ENCODE data around the gene DIAPH3.
A peak's percentile ranks its signal among the peaks of the same experiment; 100 is the strongest.

DIAPH3 gene

GRCh38 chr13:59770451-59770850 lies 393.3 kb downstream of the DIAPH3 start:
- no peak for DNase-seq

DNA sequence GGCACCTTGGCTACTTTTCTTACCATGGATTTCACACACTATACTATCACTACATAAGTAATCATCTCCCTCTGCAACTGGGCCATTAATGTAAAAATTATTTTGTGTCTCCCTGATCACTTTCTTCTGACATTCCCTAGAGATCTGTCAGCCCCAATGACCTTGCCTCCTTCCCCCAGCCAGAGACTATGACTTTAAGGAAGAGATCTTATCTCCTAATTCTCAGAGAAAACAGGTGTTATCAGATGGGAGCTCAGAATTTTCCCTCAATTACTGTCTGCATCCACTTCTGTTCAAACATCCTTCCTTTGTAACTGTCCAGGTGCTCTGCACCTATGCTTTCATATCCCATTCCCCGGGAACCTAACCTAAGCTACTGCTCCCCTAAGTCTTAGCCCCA lies 397.5 kb downstream of the DIAPH3 start:
- no peak for DNase-seq

DNA sequence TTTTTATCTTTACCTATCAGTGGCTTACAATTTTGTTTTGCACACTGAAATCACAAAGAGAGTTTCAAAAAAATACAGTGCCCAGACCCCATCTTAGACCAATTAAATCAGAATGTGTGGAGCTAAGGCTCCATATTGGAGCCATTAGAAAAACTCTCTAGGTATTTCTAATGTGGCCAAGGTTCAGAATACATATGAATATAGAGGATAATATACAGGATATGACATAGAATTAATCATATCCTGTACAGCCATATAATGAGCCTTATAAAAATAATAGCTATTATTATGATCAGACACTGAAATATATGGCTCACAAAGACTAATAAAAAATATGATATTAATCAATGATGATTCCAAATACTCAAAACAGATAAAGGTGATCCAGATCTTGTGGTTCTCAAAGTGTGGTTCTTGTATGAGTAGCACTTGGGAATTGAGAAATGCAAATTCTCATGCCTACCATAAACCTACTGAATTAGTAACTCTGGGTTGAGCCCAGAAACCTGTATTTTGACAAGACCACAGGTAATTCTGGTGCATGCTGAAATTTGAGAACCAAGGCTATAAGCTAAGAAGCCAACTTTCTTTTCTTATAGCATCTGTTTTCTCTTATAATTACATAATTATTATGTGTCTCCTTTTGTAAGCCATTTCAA lies 408.0 kb downstream of the DIAPH3 start:
- no peak for DNase-seq

- DNase-seq: no peak
Measured at GRCh38 chr13:59754411-59754810, 409.3 kb downstream of the DIAPH3 start.

GRCh38 chr13:59750860-59751259 lies 412.9 kb downstream of the DIAPH3 start:
- DNase-seq: no peak

GRCh38 chr13:59748046-59748445 lies 415.7 kb downstream of the DIAPH3 start:
- DNase-seq: no peak

DNA sequence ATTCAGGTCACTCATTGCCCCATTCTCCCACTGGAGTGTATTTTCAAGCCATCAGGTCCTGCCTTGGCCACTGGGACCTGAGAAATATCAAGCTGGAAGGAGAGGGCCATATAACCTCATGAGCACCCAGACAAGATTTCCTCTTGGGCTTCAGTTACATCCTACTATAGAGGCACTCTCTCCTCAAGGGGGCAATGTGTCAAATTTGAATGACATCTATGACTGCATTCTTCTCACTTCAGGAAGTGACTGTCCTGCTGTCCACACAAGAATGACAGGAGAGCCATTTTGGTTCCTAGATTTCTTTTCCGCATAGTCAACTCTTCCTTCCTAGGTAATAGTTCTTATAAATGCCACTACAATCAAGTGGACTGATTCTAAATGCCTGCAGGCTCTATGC lies 416.2 kb downstream of the DIAPH3 start:
- no peak for DNase-seq

DNA sequence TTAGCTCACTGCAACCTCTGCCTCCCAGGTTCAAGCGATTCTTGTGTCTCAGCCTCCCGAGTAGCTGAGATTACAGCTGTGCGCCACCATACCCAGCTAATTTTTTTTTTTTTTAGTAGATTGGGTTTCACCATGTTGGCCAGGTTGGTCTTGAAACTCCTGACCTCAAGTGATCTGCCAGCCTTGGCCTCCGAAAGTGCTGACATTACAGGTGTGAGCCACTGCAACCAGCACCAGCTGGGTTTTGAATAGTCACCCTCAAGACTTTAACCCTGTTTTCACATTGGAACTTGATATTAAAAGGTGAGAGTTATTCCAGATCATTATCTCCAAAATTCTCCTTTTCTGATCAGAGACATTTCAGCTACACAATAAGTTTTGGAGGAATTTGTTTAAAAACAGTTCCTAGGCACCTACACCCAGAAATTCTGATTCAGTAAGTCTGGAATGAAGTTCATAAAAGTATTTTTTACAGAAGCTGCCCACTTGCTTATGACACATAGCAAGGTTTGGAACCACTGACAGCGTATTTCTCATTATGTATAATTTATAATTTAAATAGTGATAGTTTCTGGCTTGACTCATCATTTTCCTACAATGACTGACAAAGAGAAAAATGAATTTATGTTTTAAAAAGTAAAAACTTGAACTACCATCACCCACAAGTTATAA lies 417.3 kb downstream of the DIAPH3 start:
- DNase-seq: no peak

GRCh38 chr13:59745392-59745788 lies 418.3 kb downstream of the DIAPH3 start:
- no peak for DNase-seq

DNA sequence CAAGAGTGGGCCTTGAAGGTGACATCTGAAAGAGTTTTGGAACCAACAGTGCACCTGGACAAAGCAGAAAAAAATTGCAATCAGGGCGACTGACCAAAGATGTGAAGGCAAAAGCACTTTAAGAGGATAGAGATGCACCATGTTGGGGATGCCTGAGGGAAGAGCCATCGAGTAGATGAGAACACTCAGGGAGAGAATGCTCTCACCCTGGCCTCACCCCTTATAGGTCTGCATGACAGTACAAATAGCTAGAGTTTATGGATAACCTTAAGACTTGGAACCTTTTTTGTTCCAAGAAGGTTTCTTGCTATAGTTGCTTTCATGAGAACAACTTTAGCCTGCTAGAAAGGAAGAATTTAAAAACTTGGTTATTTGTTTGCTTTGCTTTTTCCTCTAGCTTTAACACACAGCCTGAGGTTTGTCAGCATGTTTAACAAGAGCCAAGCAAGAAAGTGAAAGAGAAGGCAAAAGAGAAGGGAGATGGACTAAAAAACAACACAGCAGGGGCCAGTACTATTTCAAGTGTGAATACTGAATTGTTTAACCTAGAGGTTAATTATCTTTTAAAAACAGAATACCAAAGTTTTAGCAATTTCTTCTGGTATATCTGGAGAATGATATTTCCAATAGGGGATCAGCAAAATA lies 418.9 kb downstream of the DIAPH3 start:
- no peak for DNase-seq

GRCh38 chr13:59743195-59743594 lies 420.5 kb downstream of the DIAPH3 start:
- no peak for DNase-seq

GRCh38 chr13:59742467-59742866 lies 421.3 kb downstream of the DIAPH3 start:
- DNase-seq: no peak

DNA sequence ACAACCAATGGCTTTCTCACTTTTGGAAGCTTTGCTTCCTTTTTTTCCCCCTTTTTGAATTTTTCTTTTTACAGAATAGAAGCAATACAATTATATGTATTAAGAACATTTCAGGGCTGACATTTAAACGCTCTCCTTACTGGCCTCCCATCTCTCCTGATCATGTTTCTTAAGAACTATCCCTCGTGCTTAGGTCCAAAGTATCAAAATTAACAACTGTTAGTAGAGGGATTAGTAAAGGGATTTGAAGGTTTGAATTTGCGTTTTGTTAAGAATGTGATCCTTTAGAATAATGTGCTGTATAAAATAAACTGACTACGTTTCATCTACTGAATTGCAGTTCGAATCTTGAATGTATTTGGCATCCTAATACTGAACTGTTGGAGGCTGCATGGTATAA lies 424.8 kb downstream of the DIAPH3 start:
- no peak for DNase-seq

GRCh38 chr13:59734393-59734792 lies 429.3 kb downstream of the DIAPH3 start:
- DNase-seq: no peak

GRCh38 chr13:59733744-59734143 lies 430.0 kb downstream of the DIAPH3 start:
- DNase-seq: no peak

GRCh38 chr13:59730026-59730425 lies 433.7 kb downstream of the DIAPH3 start:
- DNase-seq: no peak

GRCh38 chr13:59728896-59729545 lies 434.7 kb downstream of the DIAPH3 start:
- DNase-seq: no peak

- peak; percentile 18 for DNase-seq
Measured at GRCh38 chr13:59721926-59722910, 441.5 kb downstream of the DIAPH3 start.

GRCh38 chr13:59715611-59716010 lies 448.1 kb downstream of the DIAPH3 start:
- no peak for DNase-seq

DNA sequence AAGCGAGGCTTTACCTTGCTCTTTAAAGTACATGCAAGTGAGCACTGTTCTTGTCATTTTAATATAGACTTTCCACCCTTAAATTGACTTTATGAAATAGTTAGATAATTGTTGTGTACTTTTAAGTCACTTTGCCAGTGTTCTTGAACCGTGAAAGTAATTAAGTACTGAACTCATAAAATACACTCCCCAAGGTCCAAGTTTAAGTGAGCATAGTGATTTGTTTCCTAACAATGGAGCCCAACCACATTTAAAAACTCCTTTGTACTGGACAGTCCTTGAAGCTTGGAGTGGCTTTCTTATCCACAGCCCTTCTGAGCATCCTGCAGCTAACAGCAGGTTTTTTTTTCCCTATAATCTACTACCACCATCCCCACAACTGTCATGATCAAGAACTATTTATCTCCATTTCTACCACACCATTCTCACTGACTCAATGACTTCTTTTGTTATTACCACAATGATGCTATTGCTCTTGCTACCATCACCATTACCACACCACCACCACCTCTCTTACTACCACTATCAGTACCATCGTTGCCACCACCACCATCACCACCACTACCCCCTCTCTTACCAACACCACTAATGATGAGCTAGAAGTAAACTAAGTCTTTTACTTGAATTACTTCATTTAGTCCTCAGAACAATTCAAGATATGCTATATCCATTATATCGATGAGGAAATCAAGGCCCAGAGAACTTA lies 452.6 kb downstream of the DIAPH3 start:
- no peak for DNase-seq

DNA sequence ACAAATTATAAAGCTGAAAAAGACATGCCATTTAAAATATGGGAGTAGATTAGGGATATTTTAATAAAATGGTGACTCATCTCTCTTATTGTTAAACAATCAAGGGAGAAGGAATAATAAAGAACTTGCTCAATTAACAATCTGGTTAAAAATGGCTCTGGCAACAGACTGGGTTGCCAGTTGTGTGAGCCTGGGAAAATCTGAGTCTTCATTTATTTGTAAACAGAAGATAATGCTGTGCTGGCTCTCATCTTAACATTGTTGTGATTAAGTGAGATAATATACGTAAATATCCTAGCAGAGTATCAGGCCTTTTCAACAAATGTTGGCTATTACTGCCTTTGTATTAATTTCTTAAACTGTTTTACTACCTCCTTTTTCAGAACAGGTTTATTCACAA lies 453.3 kb downstream of the DIAPH3 start:
- no peak for DNase-seq

Measured in MV-4-11 (cell line).